Astrocyte (in vitro differentiated cells and primary cell): ENCODE data around the gene S100A11. TPM values are rescaled to one million over a fixed set of nuclear protein-coding genes. Genes with fewer than 3 reads are reported as not detected.
A peak's percentile ranks its signal among the peaks of the same experiment; 100 is the strongest.

ENCODE experiments used
- DNase-seq: peaks from one replicate; pipeline ENCODE4 v3.0.0-alpha.2; 2010; ENCODE audit warnings: low read depth
- FAIRE-seq: peaks from 2 replicates; lab custom pipeline; 2011; peaks lifted over from hg19 to GRCh38; lab: Jason Lieb, UNC
- H2AFZ ChIP-seq: 2 replicates; pipeline ENCODE4 v1.6.0; 2012; ENCODE audit warnings: low read depth, low read length, inconsistent platforms
- H3K27ac ChIP-seq: 2 replicates; pipeline ENCODE4 v1.5.1; 2011; ENCODE audit warnings: low read depth, low read length, inconsistent platforms
- H3K27me3 ChIP-seq: 2 replicates; pipeline ENCODE4 v1.6.0; 2011; ENCODE audit warnings: low read length, inconsistent platforms; ENCODE audit not compliant: insufficient read depth
- H3K36me3 ChIP-seq: 2 replicates; pipeline ENCODE4 v1.5.1; 2011; ENCODE audit warnings: low read length, inconsistent platforms; ENCODE audit not compliant: insufficient read depth
- H3K4me1 ChIP-seq: 2 replicates; pipeline ENCODE4 v1.5.1; 2011; ENCODE audit warnings: low read length, inconsistent platforms; ENCODE audit not compliant: insufficient read depth
- H3K4me2 ChIP-seq: 2 replicates; pipeline ENCODE4 v1.6.0; 2012; ENCODE audit warnings: low read length, inconsistent platforms
- H3K4me3 ChIP-seq: 2 replicates; pipeline ENCODE4 v1.5.1; 2011; ENCODE audit warnings: low read depth, mild to moderate bottlenecking, low read length, inconsistent platforms; ENCODE audit not compliant: insufficient read depth
- H3K79me2 ChIP-seq: 2 replicates; pipeline ENCODE4 v1.6.0; 2012; ENCODE audit warnings: mild to moderate bottlenecking, low read length, inconsistent platforms; ENCODE audit not compliant: insufficient read depth
- H3K9ac ChIP-seq: 2 replicates; pipeline ENCODE4 v1.6.0; 2012; ENCODE audit warnings: mild to moderate bottlenecking, low read length, inconsistent platforms
- H3K9me3 ChIP-seq: 2 replicates; pipeline ENCODE4 v1.5.1; 2012; ENCODE audit warnings: low read depth, mild to moderate bottlenecking, low read length, inconsistent platforms; ENCODE audit not compliant: insufficient read depth
- H4K20me1 ChIP-seq: 2 replicates; pipeline ENCODE4 v1.6.0; 2012; ENCODE audit warnings: low read length, inconsistent platforms; ENCODE audit not compliant: insufficient read depth
- H3K27ac Mint-ChIP-seq: one replicate; pipeline ENCODE4 v1.8.0; 2021; ENCODE audit warnings: mild to moderate bottlenecking, mixed read lengths; ENCODE audit not compliant: unreplicated experiment
- H3K27me3 Mint-ChIP-seq: one replicate; pipeline ENCODE4 v1.8.0; 2021; ENCODE audit warnings: low read depth, mixed read lengths; ENCODE audit not compliant: unreplicated experiment
- H3K36me3 Mint-ChIP-seq: one replicate; pipeline ENCODE4 v1.8.0; 2021; ENCODE audit warnings: low read depth, mixed read lengths; ENCODE audit not compliant: unreplicated experiment
- H3K4me1 Mint-ChIP-seq: one replicate; pipeline ENCODE4 v1.8.0; 2021; ENCODE audit warnings: low read depth, mixed read lengths; ENCODE audit not compliant: unreplicated experiment
- H3K4me3 Mint-ChIP-seq: one replicate; pipeline ENCODE4 v1.8.0; 2021; ENCODE audit warnings: mild to moderate bottlenecking, moderate library complexity, mixed read lengths; ENCODE audit not compliant: unreplicated experiment
- H3K9me3 Mint-ChIP-seq: one replicate; pipeline ENCODE4 v1.8.0; 2021; ENCODE audit warnings: mild to moderate bottlenecking, mixed read lengths; ENCODE audit not compliant: unreplicated experiment
- CTCF ChIP-seq: IDR thresholded peaks from 2 replicates; pipeline ENCODE4 v1.5.1; 2011; ENCODE audit warnings: low read depth, mild to moderate bottlenecking, inconsistent platforms, low read length, moderate library complexity; ENCODE audit not compliant: insufficient read depth
- EZH2 ChIP-seq: IDR thresholded peaks from 2 replicates; pipeline ENCODE4 v1.6.1; 2012; ENCODE audit warnings: mild to moderate bottlenecking, low read length, inconsistent platforms; ENCODE audit not compliant: insufficient read depth
- total RNA-seq: library from RNA; stranded (reverse); gene quantifications from 2 replicates; pipeline ENCODE4 v1.2.1, GENCODE V29; 2021

Gene S100A11
- total RNA-seq, 1 donor from 2014 or later: 1,482 TPM

GRCh38 chr1:152049291-152050083, 12.7 kb upstream of the S100A11 start:
- H3K36me3 ChIP-seq: no peaks in the 10 kb centered on the region
- H3K27ac ChIP-seq: no peak overlapping the region
- H3K9ac ChIP-seq: no peak overlapping the region
- no peaks in the 10 kb centered on the region for H3K36me3 Mint-ChIP-seq
- peaks cover 13% of the 10 kb centered on the region for H3K4me1 Mint-ChIP-seq
- peaks cover 18% of the 10 kb centered on the region for H3K27me3 Mint-ChIP-seq
- no peak for FAIRE-seq
- H3K27me3 ChIP-seq: peaks cover 12% of the 10 kb centered on the region
- H3K27ac Mint-ChIP-seq: no peak overlapping the region
- no peak overlapping the region for H3K4me2 ChIP-seq
- H2AFZ ChIP-seq: no peak overlapping the region
- no peak overlapping the region for H3K4me3 Mint-ChIP-seq
- no peaks in the 10 kb centered on the region for H3K9me3 Mint-ChIP-seq
- H3K9me3 ChIP-seq: no peaks in the 10 kb centered on the region
- TF ChIP-seq CTCF (no peak), EZH2 (no peak)
- H3K4me1 ChIP-seq: peaks cover 18% of the 10 kb centered on the region
- no peaks in the 10 kb centered on the region for H4K20me1 ChIP-seq
- no peaks in the 10 kb centered on the region for H3K79me2 ChIP-seq
- DNase-seq: peak; percentile 10
- H3K4me3 ChIP-seq: no peak overlapping the region

GRCh38 chr1:152048416-152049009, 11.7 kb upstream of the S100A11 start:
- Mint-ChIP-seq H3K4me1 (peaks cover 13% of the 10 kb centered on the region), H3K4me3 (peak overlapping the region; percentile 37), H3K9me3 (no peaks in the 10 kb centered on the region), H3K27ac (peak overlapping the region; percentile 99), H3K27me3 (peaks cover 9% of the 10 kb centered on the region), H3K36me3 (no peaks in the 10 kb centered on the region)
- Histone ChIP-seq H3K36me3 (no peaks in the 10 kb centered on the region), H3K9ac (peak overlapping the region; percentile 79), H4K20me1 (no peaks in the 10 kb centered on the region), H3K27ac (peak overlapping the region; percentile 93), H3K79me2 (no peaks in the 10 kb centered on the region), H3K4me3 (peak overlapping the region; percentile 22), H2AFZ (peak overlapping the region; percentile 82), H3K4me2 (peak overlapping the region; percentile 81), H3K9me3 (no peaks in the 10 kb centered on the region), H3K27me3 (peaks cover 8% of the 10 kb centered on the region), H3K4me1 (peaks cover 18% of the 10 kb centered on the region)
- FAIRE-seq: no peak
- no peak for DNase-seq
- TF ChIP-seq EZH2 (no peak), CTCF (no peak)
